H9 (cell line): Measurements from ENCODE around the gene ARMS2. TPM values are rescaled to one million over a fixed set of nuclear protein-coding genes. Genes with fewer than 3 reads are reported as not detected.
A peak's percentile ranks its signal among the peaks of the same experiment; 100 is the strongest.

Experiments
- DNase-seq: peaks from one replicate; pipeline ENCODE4 v3.0.0-alpha.2; 2017
- H2AFZ ChIP-seq: one replicate; pipeline ENCODE4 v1.6.1; 2013; ENCODE audit warnings: mild to moderate bottlenecking, low read length, control low read depth, moderate library complexity
- H2AK5ac ChIP-seq: 2 replicates; pipeline ENCODE4 v1.6.1; 2013; ENCODE audit warnings: low read length, control low read depth, mixed read lengths; ENCODE audit not compliant: insufficient read length
- H2BK120ac ChIP-seq: one replicate; pipeline ENCODE4 v1.6.1; 2013; ENCODE audit warnings: low read depth, mild to moderate bottlenecking, low read length, control low read depth, inconsistent platforms; ENCODE audit not compliant: poor library complexity, severe bottlenecking
- H2BK12ac ChIP-seq: 2 replicates; pipeline ENCODE4 v1.6.1; 2013; ENCODE audit warnings: low read length, control low read depth, mixed read lengths, low read depth; ENCODE audit not compliant: insufficient read length
- H2BK15ac ChIP-seq: 2 replicates; pipeline ENCODE4 v1.6.1; 2013; ENCODE audit warnings: low read depth, low read length, control low read depth
- H2BK20ac ChIP-seq: one replicate; pipeline ENCODE4 v1.6.1; 2013; ENCODE audit warnings: low read depth, mild to moderate bottlenecking, low read length, control low read depth, inconsistent platforms; ENCODE audit not compliant: poor library complexity, severe bottlenecking
- H2BK5ac ChIP-seq: 2 replicates; pipeline ENCODE4 v1.6.1; 2013; ENCODE audit warnings: low read length, control low read depth, mixed read lengths; ENCODE audit not compliant: insufficient read length
- H3K14ac ChIP-seq: 2 replicates; pipeline ENCODE4 v1.6.1; 2013; ENCODE audit warnings: low read length, control low read depth; ENCODE audit not compliant: insufficient read depth
- H3K18ac ChIP-seq: 2 replicates; pipeline ENCODE4 v1.6.1; 2013; ENCODE audit warnings: low read depth, mild to moderate bottlenecking, mixed read lengths, low read length, control low read depth; ENCODE audit not compliant: insufficient read length
- H3K23ac ChIP-seq: 2 replicates; pipeline ENCODE4 v1.6.1; 2013; ENCODE audit warnings: low read length, control low read depth, mixed read lengths, low read depth; ENCODE audit not compliant: insufficient read length
- H3K23me2 ChIP-seq: 2 replicates; pipeline ENCODE4 v1.6.1; 2013; ENCODE audit warnings: low read depth, mild to moderate bottlenecking, mixed read lengths, low read length, control low read depth; ENCODE audit not compliant: insufficient read length, poor library complexity, severe bottlenecking
- H3K27ac ChIP-seq: 2 replicates; pipeline ENCODE4 v1.5.1; 2013; ENCODE audit warnings: low read length, control low read depth, mixed read lengths, low read depth; ENCODE audit not compliant: insufficient read length
- H3K27me3 ChIP-seq: 2 replicates; pipeline ENCODE4 v1.6.1; 2013; ENCODE audit warnings: low read length, control low read depth, inconsistent platforms; ENCODE audit not compliant: insufficient read depth
- H3K4ac ChIP-seq: 2 replicates; pipeline ENCODE4 v1.6.1; 2013; ENCODE audit warnings: low read depth, mild to moderate bottlenecking, control low read depth, inconsistent platforms, low read length, moderate library complexity
- H3K4me1 ChIP-seq: 2 replicates; pipeline ENCODE4 v1.6.1; 2013; ENCODE audit warnings: low read length, control low read depth, inconsistent platforms; ENCODE audit not compliant: insufficient read depth
- H3K4me2 ChIP-seq: 2 replicates; pipeline ENCODE4 v1.6.1; 2013; ENCODE audit warnings: low read length, control low read depth, mixed read lengths; ENCODE audit not compliant: insufficient read length, insufficient read depth
- H3K56ac ChIP-seq: 2 replicates; pipeline ENCODE4 v1.6.1; 2013; ENCODE audit warnings: low read depth, mild to moderate bottlenecking, mixed read lengths, low read length, control low read depth; ENCODE audit not compliant: insufficient read length
- H3K79me1 ChIP-seq: 2 replicates; pipeline ENCODE4 v1.6.1; 2013; ENCODE audit warnings: low read depth, mild to moderate bottlenecking, moderate library complexity, low read length, control low read depth, inconsistent platforms; ENCODE audit not compliant: insufficient read depth, poor library complexity, severe bottlenecking
- H3K79me2 ChIP-seq: 2 replicates; pipeline ENCODE4 v1.6.1; 2013; ENCODE audit warnings: low read length, control low read depth, inconsistent platforms; ENCODE audit not compliant: insufficient read depth
- H3K9ac ChIP-seq: 2 replicates; pipeline ENCODE4 v1.6.1; 2013; ENCODE audit warnings: low read length, control low read depth, mixed read lengths; ENCODE audit not compliant: insufficient read length; ENCODE audit errors: extremely low read depth
- H3K9me3 ChIP-seq: one replicate; pipeline ENCODE4 v1.6.1; 2013; ENCODE audit warnings: low read depth, low read length, inconsistent platforms; ENCODE audit not compliant: control insufficient read depth
- H3T11ph ChIP-seq: one replicate; pipeline ENCODE4 v1.6.1; 2013; ENCODE audit warnings: mild to moderate bottlenecking, low read length, control low read depth, inconsistent platforms
- H4K20me1 ChIP-seq: one replicate; pipeline ENCODE4 v1.6.1; 2013; ENCODE audit not compliant: control insufficient read depth, insufficient read length, insufficient read depth
- H4K5ac ChIP-seq: 2 replicates; pipeline ENCODE4 v1.6.1; 2013; ENCODE audit warnings: low read depth, mild to moderate bottlenecking, mixed read lengths, low read length, control low read depth; ENCODE audit not compliant: insufficient read length
- H4K8ac ChIP-seq: replicated peaks from 2 replicates; pipeline ENCODE4 v1.6.1; 2013; ENCODE audit warnings: low read length, control low read depth, mixed read lengths, low read depth; ENCODE audit not compliant: insufficient read length
- H4K91ac ChIP-seq: 2 replicates; pipeline ENCODE4 v1.6.1; 2013; ENCODE audit warnings: low read depth, mild to moderate bottlenecking, moderate library complexity, mixed read lengths, low read length, control low read depth; ENCODE audit not compliant: insufficient read length
- H3K27ac Mint-ChIP-seq, 3 experiments: 2 replicates in 2 of 3; 3 replicates in 1 of 3; pipeline ENCODE4 v1.8.0; 2020 to 2021; ENCODE audit warnings: mixed read lengths in 3 of 3, mild to moderate bottlenecking in 1 of 3, moderate library complexity in 1 of 3
- H3K27me3 Mint-ChIP-seq: 2 replicates; pipeline ENCODE4 v1.8.0; 2021; ENCODE audit warnings: low read depth, mild to moderate bottlenecking, moderate library complexity, mixed read lengths
- H3K36me3 Mint-ChIP-seq, 3 experiments: 2 replicates in 2 of 3; 3 replicates in 1 of 3; pipeline ENCODE4 v1.8.0; 2020 to 2021; ENCODE audit warnings: low read depth in 3 of 3, mixed read lengths in 3 of 3; ENCODE audit not compliant: insufficient read depth in 1 of 3
- H3K4me1 Mint-ChIP-seq, 2 experiments: 2 replicates each; pipeline ENCODE4 v1.8.0; 2020; ENCODE audit warnings: mixed read lengths in 2 of 2
- H3K4me3 Mint-ChIP-seq, 2 experiments: 2 replicates in 1 of 2; 3 replicates in 1 of 2; pipeline ENCODE4 v1.8.0; 2020 to 2021; ENCODE audit warnings: mild to moderate bottlenecking in 2 of 2, mixed read lengths in 2 of 2, moderate library complexity in 1 of 2
- H3K9me3 Mint-ChIP-seq, 2 experiments: 2 replicates in 1 of 2; 3 replicates in 1 of 2; pipeline ENCODE4 v1.8.0; 2020; ENCODE audit warnings: mild to moderate bottlenecking in 2 of 2, mixed read lengths in 2 of 2, moderate library complexity in 1 of 2
- CTCF ChIP-seq: fragments of 200-600 bp; sonication (generic); conservative IDR thresholded peaks from 3 replicates; pipeline ENCODE4 v1.8.0; 2021; ENCODE audit warnings: antibody characterized with exemption, mild to moderate bottlenecking
- WGBS: extraction: QIAGEN DNeasy Blood & Tissue Kit; methylation state at CpG from one replicate; pipeline ENCODE4 v1.1.7; 2013; ENCODE audit warnings: missing lambda C conversion rate, low lambda C conversion rate, mixed read lengths; ENCODE audit not compliant: insufficient read length; ENCODE audit errors: extremely low coverage; 5-methylcytosine and 5-hydroxymethylcytosine counted together
- total RNA-seq: library from RNA; stranded (reverse); gene quantifications from 2 replicates; pipeline ENCODE4 v1.2.1, GENCODE V29; 2021

The ARMS2 gene
- total RNA-seq, 1 experiment from 2014 or later, result not detected

- no peak overlapping the region for H2BK5ac ChIP-seq
- H3K18ac ChIP-seq, result no peak overlapping the region
- H3K27me3 ChIP-seq, result peaks cover 30% of the 10 kb centered on the region
Observed at GRCh38 chr10:122459561-122460273, 5.3 kb downstream of the ARMS2 start.

More at GRCh38 chr10:122459561-122460273, 5.3 kb downstream of the ARMS2 start:
- Histone ChIP-seq H3K9ac (no peak overlapping the region), H3K14ac (no peak overlapping the region), H3K79me2 (no peaks in the 10 kb centered on the region), H4K8ac (no peak overlapping the region), H2BK20ac (no peak overlapping the region), H3K79me1 (no peaks in the 10 kb centered on the region), H3K23ac (no peak overlapping the region), H3T11ph (no peak overlapping the region), H3K23me2 (peaks cover 17% of the 10 kb centered on the region), H2BK120ac (no peak overlapping the region), H4K5ac (no peak overlapping the region), H4K91ac (no peak overlapping the region), H2AFZ (no peak overlapping the region), H3K4ac (no peak overlapping the region), H3K4me1 (no peaks in the 10 kb centered on the region), H3K9me3 (no peaks in the 10 kb centered on the region), H2BK15ac (no peak overlapping the region), H2AK5ac (no peak overlapping the region), H3K56ac (no peak overlapping the region), H2BK12ac (no peak overlapping the region), H3K4me2 (no peak overlapping the region), H3K27ac (no peak overlapping the region), H4K20me1 (no peaks in the 10 kb centered on the region)
- Mint-ChIP-seq H3K27ac (no peak overlapping the region), H3K4me3 (peak overlapping the region in 1 of 2 experiments; percentile 50; a peak in 2 of 5 replicates), H3K36me3 (0 out of 7 replicates have a peak, but pooled peaks cover 0 to 3% (median 0%) of the 10 kb centered on the region in 3 experiments), H3K9me3 (no peaks in the 10 kb centered on the region; a peak in 2 of 5 replicates), H3K4me1 (peaks cover 19 to 35% of the 10 kb centered on the region in 2 experiments), H3K27me3 (peaks cover 60% of the 10 kb centered on the region)
- no peak for TF ChIP-seq CTCF
- no peak for DNase-seq
- WGBS, result no CpG with 5 or more reads among the region's 14 CpGs
